Measurements from ENCODE around the gene PNPO. TPM values are rescaled to one million over a fixed set of nuclear protein-coding genes. Genes with fewer than 3 reads are reported as not detected.
A peak's percentile ranks its signal among the peaks of the same experiment; 100 is the strongest.

Gene PNPO
- total RNA-seq, 1 experiment from 2014 or later = 57.5 TPM

GRCh38 chr17:47949197-47949759 is 7.9 kb downstream of the PNPO start:
- intact Hi-C loops (cut with micrococcal nuclease) = loop anchor here (1.0 to 2.0 kb wide), 3 partner anchors 21 to 108 kb away; partner anchors contain the start of gene SCRN2
- H3K4me3 ChIP-seq (ENCODE audit: low read length) = peak overlapping the region; percentile 49
- TF ChIP-seq CTCF (conservative IDR thresholded peaks at IDR 0.05; ENCODE audit: low read depth, low read length) (peak; percentile 99), EZH2 (IDR thresholded peaks at IDR 0.05; ENCODE audit: low read length, unreplicated experiment) (no peak)
- no TSS peak for BruUV-seq (replicated peaks)
- DNase-seq (peak; percentile 94), ATAC-seq (peak; percentile 69)
- H3K36me3 ChIP-seq (ENCODE audit: low read depth, low read length) = peaks cover 10% of the 10 kb centered on the region
- ChIA-PET POLR2A (ENCODE audit: unreplicated experiment) (interaction anchor here (0.6 to 3.3 kb wide), 6 partner anchors 8 to 74 kb away, joined by 3 to 30 read pairs (median 4); partner anchors contain the start of gene CDK5RAP3), CTCF (interaction anchor here (0.6 to 3.4 kb wide), 11 partner anchors 8 to 300 kb away, joined by 3 to 60 read pairs (median 5); partner anchors contain the start of genes CDK5RAP3, KPNB1 and PNPO)
- peaks cover 4% of the 10 kb centered on the region; the same call in 1 of the 2 replicates for H3K79me2 ChIP-seq (ENCODE audit: low read length)
- no peaks in the 10 kb centered on the region for H3K9me3 ChIP-seq (ENCODE audit: low read length)
- H3K9ac ChIP-seq (ENCODE audit: low read length) = peak overlapping the region; percentile 82
- no peaks in the 10 kb centered on the region for H3K27me3 ChIP-seq (ENCODE audit: low read length)
- H3K27ac ChIP-seq (ENCODE audit: low read length) = peak overlapping the region; percentile 96
- H2AFZ ChIP-seq (ENCODE audit: low read length) = peak overlapping the region; percentile 45
- H4K20me1 ChIP-seq (ENCODE audit: low read length) = no peaks in the 10 kb centered on the region
- no peaks in the 10 kb centered on the region for H3K9me2 ChIP-seq (replicated peaks; ENCODE audit: low read length)
- peaks cover 34% of the 10 kb centered on the region for H3K4me1 ChIP-seq (ENCODE audit: insufficient read depth, low read length)
- peaks cover 7% of the 10 kb centered on the region for H3F3A ChIP-seq (ENCODE audit: low read length, unreplicated experiment)
- peak overlapping the region; percentile 78 for H3K4me2 ChIP-seq (ENCODE audit: low read length)

- intact Hi-C loops (cut with micrococcal nuclease) = loop anchor here (1.0 to 2.0 kb wide), 3 partner anchors 20 to 109 kb away; partner anchors contain the start of gene SCRN2
- Histone ChIP-seq H3K9me3 (ENCODE audit: low read length) (no peaks in the 10 kb centered on the region), H3K4me1 (ENCODE audit: insufficient read depth, low read length) (peaks cover 34% of the 10 kb centered on the region), H3K27me3 (ENCODE audit: low read length) (no peaks in the 10 kb centered on the region), H3K79me2 (ENCODE audit: low read length) (peaks cover 4% of the 10 kb centered on the region; the same call in 1 of the 2 replicates), H3K27ac (ENCODE audit: low read length) (peak overlapping the region; percentile 96), H3K4me2 (ENCODE audit: low read length) (peak overlapping the region; percentile 78), H3K9ac (ENCODE audit: low read length) (peak overlapping the region; percentile 82), H4K20me1 (ENCODE audit: low read length) (no peaks in the 10 kb centered on the region), H2AFZ (ENCODE audit: low read length) (peak overlapping the region; percentile 45; the same call in 1 of the 2 replicates), H3K36me3 (ENCODE audit: low read depth, low read length) (peaks cover 10% of the 10 kb centered on the region), H3K9me2 (replicated peaks; ENCODE audit: low read length) (no peaks in the 10 kb centered on the region), H3F3A (ENCODE audit: low read length, unreplicated experiment) (peaks cover 7% of the 10 kb centered on the region), H3K4me3 (ENCODE audit: low read length) (peak overlapping the region; percentile 49; the same call in 1 of the 2 replicates)
- ATAC-seq = no peak
- DNase-seq = peak; percentile 22
- TF ChIP-seq CTCF (conservative IDR thresholded peaks at IDR 0.05; ENCODE audit: low read depth, low read length) (no peak), EZH2phosphoT487 (IDR thresholded peaks at IDR 0.05; ENCODE audit: borderline replicate concordance, low read length) (no peak), EZH2 (IDR thresholded peaks at IDR 0.05; ENCODE audit: low read length, unreplicated experiment) (no peak)
- ChIA-PET POLR2A (ENCODE audit: unreplicated experiment) (interaction anchor here (0.7 to 3.3 kb wide), 3 partner anchors 18 to 21 kb away, joined by 3 to 30 read pairs (median 3); partner anchors contain the start of gene CDK5RAP3), CTCF (interaction anchor here (0.7 to 3.4 kb wide), 7 partner anchors 8 to 68 kb away, joined by 3 to 60 read pairs (median 5); partner anchors contain the start of genes CDK5RAP3 and PNPO)
- BruUV-seq (replicated peaks) = no TSS peak
Observed at GRCh38 chr17:47949946-47950345, 8.6 kb downstream of the PNPO start.

Measured in PC-3 (cell line).